GM12875 (cell line): ENCODE measurements around the gene ITGAD.
"Not testable (repeated sequence)": the region's sequence is repeated elsewhere in the genome, so short reads cannot be mapped to it uniquely, and the experiment has no call there.

Source experiments
- H3K4me3 ChIP-seq: one replicate; pipeline ENCODE4 v1.5.1; 2011; ENCODE audit warnings: low read depth, low read length, control low read depth
- CTCF ChIP-seq: IDR thresholded peaks from 2 replicates; pipeline ENCODE4 v1.5.1; 2011; ENCODE audit warnings: low read depth, mild to moderate bottlenecking, control low read depth, inconsistent platforms, low read length, moderate library complexity, borderline replicate concordance; ENCODE audit not compliant: insufficient read depth

The ITGAD gene

GRCh38 chr16:31413943-31414342, 20.8 kb downstream of the ITGAD start:
- H3K4me3 ChIP-seq, result no peak overlapping the region
- TF ChIP-seq CTCF, result no peak

GRCh38 chr16:31414706-31415105, 21.6 kb downstream of the ITGAD start:
- H3K4me3 ChIP-seq, result no peak overlapping the region
- no peak for TF ChIP-seq CTCF

GRCh38 chr16:31416371-31416770, 23.2 kb downstream of the ITGAD start:
- no peak for TF ChIP-seq CTCF

GRCh38 chr16:31417036-31417435, 23.9 kb downstream of the ITGAD start:
- H3K4me3 ChIP-seq, result not testable (repeated sequence)

More at GRCh38 chr16:31416371-31416770, 23.2 kb downstream of the ITGAD start:
- no peak overlapping the region for H3K4me3 ChIP-seq

- no peak overlapping the region for H3K4me3 ChIP-seq
- no peak for TF ChIP-seq CTCF
These were observed 24.8 kb downstream of the ITGAD start for GRCh38 chr16:31417916-31418315.

GRCh38 chr16:31420037-31420436, 26.9 kb downstream of the ITGAD start:
- no peak overlapping the region for H3K4me3 ChIP-seq

GRCh38 chr16:31421587-31421986, 28.5 kb downstream of the ITGAD start:
- no peak for TF ChIP-seq CTCF

More at GRCh38 chr16:31420037-31420436, 26.9 kb downstream of the ITGAD start:
- TF ChIP-seq CTCF, result no peak

GRCh38 chr16:31423241-31423640, 30.1 kb downstream of the ITGAD start:
- no peak for TF ChIP-seq CTCF

More at GRCh38 chr16:31421587-31421986, 28.5 kb downstream of the ITGAD start:
- no peak overlapping the region for H3K4me3 ChIP-seq

More at GRCh38 chr16:31423241-31423640, 30.1 kb downstream of the ITGAD start:
- H3K4me3 ChIP-seq, result no peak overlapping the region
